Amniotic stem cell (primary cell): ENCODE results near the gene TRIM49.
"Not testable (repeated sequence)": the region's sequence is repeated elsewhere in the genome, so short reads cannot be mapped to it uniquely, and the experiment has no call there.

Experiments used
- DNase-seq: peaks from one replicate; lab custom pipeline; 2025; lab: John Stamatoyannopoulos, UW

TRIM49 gene

GRCh38 chr11:89808475-89808874 is at the start of gene TRIM49:
Gene TRIM49, minus strand, starts transcription at chr11:89808575. Its CDS starts 4,106 bp downstream, at chr11:89804469.
- DNase-seq = not testable (repeated sequence)

- not testable (repeated sequence) for DNase-seq
Measured at GRCh38 chr11:89826694-89827093, 18.3 kb upstream of the TRIM49 start.

- not testable (repeated sequence) for DNase-seq
Measured at GRCh38 chr11:89820008-89820407, 11.6 kb upstream of the TRIM49 start.

- DNase-seq = not testable (repeated sequence)
Measured at GRCh38 chr11:89813535-89813934, 5.2 kb upstream of the TRIM49 start.

- not testable (repeated sequence) for DNase-seq
Measured at GRCh38 chr11:89787506-89788063, 20.8 kb downstream of the TRIM49 start.

GRCh38 chr11:89785726-89786125 is 22.6 kb downstream of the TRIM49 start:
- not testable (repeated sequence) for DNase-seq

- DNase-seq = not testable (repeated sequence)
Measured at GRCh38 chr11:89750822-89751221, 57.6 kb downstream of the TRIM49 start.
